ENCODE results near the gene HTT.

The HTT gene

GRCh38 chr4:3074078-3074845, at the start of gene HTT, which contains the start of gene HTT-AS:
Gene HTT, plus strand, starts transcription at chr4:3074681. Its CDS starts 145 bp downstream, at chr4:3074826.
Gene HTT-AS, minus strand, starts transcription at chr4:3074538.
- peak; percentile 76 for DNase-seq (ENCODE audit: low read depth)

- no peak for DNase-seq (ENCODE audit: low read depth)
Observed at GRCh38 chr4:3025881-3026280, 48.6 kb upstream of the HTT start.

- no peak for DNase-seq (ENCODE audit: low read depth)
Observed at GRCh38 chr4:3026540-3026939, 47.9 kb upstream of the HTT start.

DNA sequence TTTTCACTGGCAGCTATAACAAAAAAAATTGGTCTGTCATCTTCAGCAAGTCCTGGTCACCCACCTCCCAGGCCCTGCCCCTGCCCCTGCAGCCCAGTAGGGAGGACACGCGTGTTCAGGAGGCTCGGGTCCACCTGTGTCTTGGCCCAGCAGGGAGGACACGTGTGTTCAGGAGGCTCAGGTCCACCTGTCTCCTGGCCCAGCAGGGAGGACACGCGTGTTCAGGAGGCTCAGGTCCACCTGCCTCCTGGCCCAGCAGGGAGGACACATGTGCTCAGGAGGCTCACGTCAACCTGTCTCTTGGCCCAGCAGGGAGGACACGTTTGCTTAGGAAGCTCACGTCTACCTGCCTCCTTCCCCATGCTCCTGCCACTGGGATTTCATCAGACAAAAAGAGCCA, 45.0 kb upstream of the HTT start:
- no peak for DNase-seq (ENCODE audit: low read depth)

- no peak for DNase-seq (ENCODE audit: low read depth)
Observed at GRCh38 chr4:3030566-3031356, 43.7 kb upstream of the HTT start.

DNA sequence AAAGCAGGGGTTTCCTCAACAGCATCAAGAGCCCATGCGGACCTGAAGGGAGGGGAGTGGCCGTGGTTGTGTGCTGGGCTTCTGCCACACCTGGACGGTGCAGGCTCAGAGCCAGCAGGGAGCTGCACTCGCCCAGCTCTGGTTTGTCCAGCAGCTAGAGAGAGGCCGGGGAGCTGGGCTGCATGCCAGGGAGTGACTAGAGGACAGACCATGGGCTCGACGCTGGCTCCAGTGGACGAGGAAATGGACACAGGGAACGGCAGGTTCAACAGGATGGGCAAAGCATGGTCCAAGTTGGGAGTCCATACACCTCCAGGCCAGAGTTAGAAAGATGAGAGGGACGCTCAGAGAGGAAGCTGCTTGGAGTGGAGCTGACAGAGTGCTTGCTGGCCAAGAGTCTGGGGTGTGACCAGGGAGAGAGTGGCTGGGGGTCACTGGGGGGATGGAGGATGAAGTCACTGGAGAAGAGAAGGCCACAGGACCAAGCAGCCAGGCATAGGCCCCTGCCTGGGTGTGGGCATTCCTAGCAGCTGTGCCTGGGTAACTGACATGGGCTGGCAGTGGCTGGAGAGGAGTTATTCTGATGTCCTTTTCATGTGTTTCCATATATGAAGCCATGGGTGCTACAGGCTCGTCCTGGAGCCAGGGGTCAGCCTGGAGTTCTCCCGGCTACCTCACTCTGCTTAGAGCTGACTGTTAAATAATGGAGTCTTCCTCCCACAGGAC, 43.0 kb upstream of the HTT start:
- DNase-seq (ENCODE audit: low read depth) = no peak

DNA sequence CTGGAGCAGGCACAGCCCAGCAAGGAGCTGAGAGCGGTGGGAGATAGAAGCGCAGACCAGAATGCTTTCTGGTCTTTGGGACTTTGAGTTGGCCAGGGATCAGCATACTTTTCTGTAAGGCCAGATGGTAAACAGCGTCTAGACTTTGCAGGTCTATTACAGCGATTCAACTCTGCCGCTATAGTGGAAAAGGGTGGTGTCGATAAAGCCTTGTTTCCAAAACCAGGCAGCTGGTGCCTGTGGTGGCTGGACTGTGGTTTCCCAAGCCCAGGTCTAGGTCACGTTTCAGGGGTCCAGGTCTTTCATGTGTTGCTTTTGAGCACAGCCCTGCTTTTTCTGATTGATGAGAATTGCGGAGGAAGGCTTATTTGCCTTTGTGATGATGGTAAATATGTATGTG, 40.2 kb upstream of the HTT start:
- DNase-seq (ENCODE audit: low read depth) = no peak

DNA sequence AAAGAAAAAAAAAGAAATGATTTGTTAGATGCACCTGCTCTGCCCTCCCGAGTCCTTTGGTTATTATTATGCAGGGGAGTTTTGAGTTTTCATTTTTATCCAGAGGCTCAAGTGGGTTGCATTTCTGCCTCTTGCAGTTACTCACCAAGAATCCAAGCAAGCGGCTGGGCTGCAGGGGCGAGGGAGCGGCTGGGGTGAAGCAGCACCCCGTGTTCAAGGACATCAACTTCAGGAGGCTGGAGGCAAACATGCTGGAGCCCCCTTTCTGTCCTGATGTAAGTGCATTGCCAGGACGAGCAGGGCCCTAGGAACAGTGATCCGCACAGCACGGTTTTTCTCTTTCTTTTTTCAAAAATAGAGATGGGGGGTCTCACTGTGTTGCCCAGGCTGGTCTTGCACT, 39.2 kb upstream of the HTT start:
- DNase-seq (ENCODE audit: low read depth) = no peak

DNA sequence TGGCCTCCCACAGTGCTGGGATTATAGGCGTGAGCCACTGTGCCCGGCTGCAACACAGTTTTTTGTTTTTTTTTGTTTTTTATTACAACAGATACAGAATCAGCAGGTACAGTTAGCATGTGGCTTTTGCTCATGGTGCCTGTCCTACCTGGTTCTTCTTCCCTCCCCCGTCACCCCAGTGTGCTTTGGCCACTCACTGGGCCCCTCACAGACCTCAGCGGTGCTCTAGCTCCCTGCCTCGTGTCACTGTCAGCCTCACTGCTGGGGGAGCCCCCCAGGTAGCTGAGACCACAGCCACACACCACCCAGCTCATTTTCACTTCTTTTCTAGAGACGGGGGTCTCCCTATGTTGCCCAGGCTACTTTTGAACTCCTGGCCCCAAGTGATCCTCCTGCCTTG, 38.8 kb upstream of the HTT start:
- DNase-seq (ENCODE audit: low read depth) = no peak

GRCh38 chr4:3036131-3036952, 38.1 kb upstream of the HTT start:
- DNase-seq (ENCODE audit: low read depth) = no peak

- no peak for DNase-seq (ENCODE audit: low read depth)
Observed at GRCh38 chr4:3037957-3038461, 36.5 kb upstream of the HTT start.

DNA sequence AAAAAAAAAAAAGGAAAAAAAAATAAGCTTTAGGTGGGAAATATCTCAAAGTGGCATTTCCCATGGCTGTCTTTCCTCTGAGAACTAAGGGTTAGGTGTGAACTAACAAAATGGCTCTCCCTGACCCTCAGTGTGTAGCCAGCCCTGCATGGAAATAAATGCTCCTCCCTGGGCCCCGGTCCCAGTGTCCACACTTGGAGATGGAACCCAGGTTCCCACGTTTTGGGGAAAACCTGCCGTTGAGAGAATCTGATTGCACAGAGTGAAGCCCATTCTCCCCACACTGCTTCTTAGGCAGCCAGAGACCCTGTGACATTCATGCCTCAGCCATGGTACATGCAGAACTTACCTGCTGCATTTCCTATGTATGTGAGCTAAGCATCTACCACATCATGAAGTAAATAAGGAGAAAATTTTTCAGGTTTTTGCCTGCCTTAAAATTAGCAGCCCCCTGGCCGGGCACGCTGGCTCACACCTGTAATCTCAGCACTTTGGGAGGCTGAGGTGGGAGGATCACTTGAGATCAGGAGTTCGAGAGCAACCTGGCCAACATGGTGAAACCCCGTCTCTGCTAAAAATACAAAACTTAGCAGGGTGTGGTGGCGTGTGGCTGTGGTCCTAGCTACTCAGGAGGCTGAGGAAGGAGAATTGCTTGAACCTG, 34.6 kb upstream of the HTT start:
- no peak for DNase-seq (ENCODE audit: low read depth)

DNA sequence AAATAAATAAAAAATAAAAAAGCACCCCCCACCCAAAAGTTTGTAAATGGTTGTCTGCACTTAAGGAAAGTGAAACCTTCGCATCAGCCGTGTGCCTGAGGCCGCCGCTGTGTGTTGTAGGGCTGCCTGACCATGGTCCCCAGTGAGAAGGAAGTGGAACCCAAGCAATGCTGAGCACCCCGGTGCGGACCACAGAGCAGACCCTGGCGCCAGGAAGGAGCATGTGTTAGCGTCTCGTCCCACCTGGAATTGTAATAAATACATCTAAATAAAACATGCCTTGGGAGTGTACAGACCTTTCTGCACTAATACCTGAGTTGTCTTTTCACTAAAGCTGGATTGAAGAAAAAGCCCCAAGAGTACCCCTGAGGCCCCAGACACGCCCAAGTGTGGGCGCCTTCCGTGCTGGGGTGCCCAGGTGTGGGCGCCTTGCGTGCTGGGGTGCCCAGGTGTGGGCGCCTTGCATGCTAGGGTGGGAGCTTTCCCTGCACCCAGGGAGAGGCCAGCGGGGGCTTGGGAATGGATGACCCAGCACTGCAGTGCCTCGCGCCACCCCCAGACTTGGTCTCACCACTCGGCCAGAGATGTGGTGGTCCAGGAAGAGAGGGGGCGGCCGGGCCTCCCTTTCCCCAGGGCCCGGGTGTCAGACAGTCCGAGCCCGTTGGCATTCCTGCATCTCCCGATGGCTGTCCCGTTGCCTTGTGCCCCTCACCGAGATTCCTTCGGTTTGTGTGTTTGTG, 33.9 kb upstream of the HTT start:
- DNase-seq (ENCODE audit: low read depth) = no peak

DNA sequence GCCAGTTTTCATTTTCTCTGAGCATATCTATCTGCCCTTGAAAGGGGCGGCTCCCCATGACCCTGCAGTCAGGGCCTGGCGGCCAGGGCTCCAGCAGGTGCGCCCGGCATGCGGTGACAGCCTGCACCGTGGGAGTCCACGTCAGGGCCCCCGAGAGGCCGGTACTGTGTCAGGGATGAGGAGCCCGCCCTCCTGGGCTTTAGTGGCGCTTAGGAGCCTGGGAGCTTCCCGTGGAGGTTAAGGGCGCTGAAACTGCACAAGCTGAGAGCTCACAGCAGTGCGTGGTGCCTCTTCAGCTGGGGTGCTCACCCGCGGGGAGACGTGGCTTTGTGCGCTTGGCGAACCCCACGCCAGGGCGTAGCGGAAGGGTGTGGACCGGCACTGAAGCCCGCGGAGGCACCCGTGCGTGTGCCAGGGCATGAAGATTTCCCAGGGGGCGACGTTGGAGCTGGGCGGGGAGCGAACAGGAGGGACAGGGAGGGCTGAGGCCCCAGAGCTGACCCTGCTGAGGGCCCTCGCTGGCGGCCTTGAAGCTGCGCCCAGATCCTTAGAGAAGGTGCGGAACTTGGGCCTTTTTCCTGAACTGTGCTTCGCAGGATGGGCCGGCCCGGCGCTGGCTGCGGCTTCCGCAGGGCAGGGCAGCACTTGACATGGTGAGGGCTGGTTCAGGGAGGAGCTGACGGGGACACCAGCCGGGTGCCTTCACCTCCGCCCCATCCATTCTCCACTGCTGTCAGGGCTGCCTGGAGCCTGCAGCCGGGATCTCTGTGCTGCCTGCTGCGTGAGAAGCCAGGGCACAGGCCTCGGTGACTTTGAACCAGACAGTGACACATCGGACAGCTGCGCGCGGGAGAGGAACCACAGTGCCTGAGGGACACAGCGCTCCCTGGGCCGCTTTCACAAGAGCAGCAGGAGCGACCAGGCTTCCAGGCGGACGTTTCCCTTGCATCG, 33.0 kb upstream of the HTT start:
- peak; percentile 23 for DNase-seq (ENCODE audit: low read depth)

- no peak for DNase-seq (ENCODE audit: low read depth)
Observed at GRCh38 chr4:3042226-3042625, 32.3 kb upstream of the HTT start.

DNA sequence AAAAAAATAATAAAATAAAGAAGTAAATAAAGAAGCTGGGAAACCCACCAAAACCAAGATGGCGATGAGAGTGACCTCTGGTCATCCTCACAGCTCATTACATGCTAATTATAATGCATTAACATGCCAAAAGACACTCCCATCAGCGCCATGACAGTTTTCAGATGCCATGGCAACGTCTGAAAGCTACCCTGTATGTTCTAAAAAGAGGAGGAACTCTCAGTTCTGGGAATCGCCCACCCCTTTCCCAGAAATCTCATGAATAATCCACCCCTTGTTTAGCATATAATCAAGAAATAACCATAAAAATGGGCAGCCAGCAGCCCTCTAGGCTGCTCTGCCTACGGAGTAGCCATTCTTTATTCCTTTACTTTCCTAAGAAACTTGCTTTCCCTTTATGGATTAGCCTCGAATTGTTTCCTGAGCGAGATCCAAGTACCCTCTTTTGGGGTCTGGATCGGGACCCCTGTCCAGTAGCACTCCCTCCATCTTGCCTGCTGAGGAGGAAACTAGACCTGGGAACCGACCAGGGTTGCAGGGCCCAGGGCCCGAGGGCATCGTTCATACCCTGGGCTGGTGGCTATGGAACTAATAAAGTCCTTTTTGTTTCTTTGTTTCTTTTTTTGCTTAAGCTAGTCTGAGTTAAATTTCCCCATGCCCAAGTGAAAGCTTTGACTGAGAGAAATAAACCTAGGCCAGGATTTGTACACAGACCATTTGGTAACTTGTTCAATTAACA, 31.0 kb upstream of the HTT start:
- DNase-seq (ENCODE audit: low read depth) = no peak

DNA sequence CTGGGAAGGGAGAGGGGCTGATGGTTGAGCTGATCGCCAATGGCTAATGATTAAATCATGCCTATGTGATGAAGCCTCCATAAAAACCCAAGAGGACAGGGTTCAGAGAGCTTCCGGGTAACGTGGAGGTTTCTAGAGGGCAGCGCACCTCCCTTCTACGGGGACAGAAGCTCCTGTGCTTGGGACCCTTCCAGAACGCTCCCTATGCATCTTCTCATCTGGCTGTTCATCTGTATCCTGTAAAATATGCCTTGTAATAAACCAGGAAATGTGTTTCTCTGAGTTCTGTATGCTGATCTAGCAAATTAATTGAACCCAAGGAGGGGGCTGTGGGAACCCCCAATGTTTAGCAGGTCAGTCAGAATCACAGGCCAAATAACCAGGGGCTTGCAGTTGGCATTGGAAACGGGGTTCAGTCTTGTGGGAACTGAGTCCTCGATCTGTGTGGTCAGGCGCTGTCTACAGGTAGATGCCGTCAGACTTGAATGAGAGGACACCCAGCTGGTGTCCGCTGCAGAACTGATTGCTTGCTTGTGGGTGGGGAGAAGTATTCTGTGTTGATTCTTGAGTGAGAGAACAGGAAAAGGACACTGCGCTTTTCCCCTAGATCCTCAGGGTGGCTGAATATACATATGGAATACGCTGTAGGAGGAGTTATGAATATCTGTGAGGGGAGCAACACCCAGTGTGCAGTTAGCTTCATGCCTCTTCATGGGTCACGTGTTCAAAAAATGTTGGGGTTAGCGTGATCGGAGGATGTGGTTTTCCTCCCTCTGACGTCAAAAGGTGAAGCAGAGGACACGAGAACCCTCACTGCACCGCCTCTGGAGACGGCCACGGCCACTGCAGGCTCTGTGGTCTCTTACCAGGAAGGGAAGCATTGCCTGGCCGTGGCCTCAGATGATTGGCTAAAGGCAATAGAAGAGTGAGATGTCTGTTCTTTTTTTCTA, 29.3 kb upstream of the HTT start:
- no peak for DNase-seq (ENCODE audit: low read depth)
